Spleen (tissue), 7 donors: ENCODE results near the gene BOK.

ENCODE experiments used
- POLR2A ChIP-seq, 3 donors: fragments of 450-650 bp; IDR thresholded peaks; one replicate each; pipeline ENCODE4 v1.5.1; 2017; ENCODE audit warnings: antibody characterized with exemption in 3 of 3, mild to moderate bottlenecking in 1 of 3
- TF ChIP-seq, protein P1 (sequence below), 11 experiments: fragments of 200-600 bp in 7 of 11; fragments of 450-650 bp in 4 of 11; sonication (generic) in 4 of 11; IDR thresholded peaks in 8 of 11; conservative IDR thresholded peaks in 3 of 11; 1 replicate in 7 of 11; 2 replicates in 4 of 11; pipeline versions ENCODE4 v1.4.0 to v1.8.0; 2016 to 2021; ENCODE audit warnings: antibody characterized with exemption in 11 of 11, inconsistent platforms in 4 of 11, mild to moderate bottlenecking in 1 of 11
- donor health status: DM: no; HTN: no; CAD: no; lungs with moderate emphysema.
- donor health status: DM: no; HTN: no; CAD: no.
- donor health status: DM: no; HTN: no; CAD: no.

DNA sequence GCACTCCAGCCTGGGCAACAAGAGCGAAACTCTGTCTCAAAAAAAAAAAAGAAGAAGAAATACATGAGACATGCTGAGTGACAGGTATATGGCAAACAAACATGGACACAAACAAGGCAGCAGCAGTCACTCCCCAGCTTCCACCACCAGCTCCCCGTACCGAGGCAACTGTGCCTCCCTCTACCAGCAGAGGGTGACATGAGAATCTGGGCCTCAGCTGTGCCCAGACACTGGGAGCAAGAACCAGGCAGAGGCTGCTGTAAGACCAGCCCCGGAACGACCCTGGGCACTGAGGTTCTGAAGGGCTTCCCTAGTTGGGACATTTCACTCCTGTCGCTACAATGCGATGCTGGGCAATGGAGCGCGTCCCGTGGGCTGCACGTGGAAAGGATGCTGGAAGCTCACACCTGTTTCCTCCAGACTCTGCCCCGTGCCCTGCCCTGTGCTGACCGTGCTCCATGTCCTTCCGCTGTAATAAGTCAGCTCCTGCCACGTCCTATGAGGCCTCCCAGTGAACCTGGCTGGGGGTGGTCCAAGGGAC, 37.1 kb downstream of the BOK start:
- no peak for TF ChIP-seq POLR2A (IDR thresholded peaks at IDR 0.05)
- TF ChIP-seq, protein P1, sequence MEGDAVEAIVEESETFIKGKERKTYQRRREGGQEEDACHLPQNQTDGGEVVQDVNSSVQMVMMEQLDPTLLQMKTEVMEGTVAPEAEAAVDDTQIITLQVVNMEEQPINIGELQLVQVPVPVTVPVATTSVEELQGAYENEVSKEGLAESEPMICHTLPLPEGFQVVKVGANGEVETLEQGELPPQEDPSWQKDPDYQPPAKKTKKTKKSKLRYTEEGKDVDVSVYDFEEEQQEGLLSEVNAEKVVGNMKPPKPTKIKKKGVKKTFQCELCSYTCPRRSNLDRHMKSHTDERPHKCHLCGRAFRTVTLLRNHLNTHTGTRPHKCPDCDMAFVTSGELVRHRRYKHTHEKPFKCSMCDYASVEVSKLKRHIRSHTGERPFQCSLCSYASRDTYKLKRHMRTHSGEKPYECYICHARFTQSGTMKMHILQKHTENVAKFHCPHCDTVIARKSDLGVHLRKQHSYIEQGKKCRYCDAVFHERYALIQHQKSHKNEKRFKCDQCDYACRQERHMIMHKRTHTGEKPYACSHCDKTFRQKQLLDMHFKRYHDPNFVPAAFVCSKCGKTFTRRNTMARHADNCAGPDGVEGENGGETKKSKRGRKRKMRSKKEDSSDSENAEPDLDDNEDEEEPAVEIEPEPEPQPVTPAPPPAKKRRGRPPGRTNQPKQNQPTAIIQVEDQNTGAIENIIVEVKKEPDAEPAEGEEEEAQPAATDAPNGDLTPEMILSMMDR (IDR thresholded peaks at IDR 0.05 in 8 of 11, conservative IDR thresholded peaks at IDR 0.05 in 3 of 11) = peak in 1 of 11 experiments; percentile 43
